NT2/D1 (cell line): ENCODE results near the gene HS2ST1.

ENCODE experiments used
- SUZ12 ChIP-seq: IDR thresholded peaks from 2 replicates; pipeline ENCODE4 v1.6.1; 2011; ENCODE audit not compliant: insufficient read length, insufficient read depth; ENCODE audit errors: extremely low read depth
- ZNF274 ChIP-seq: IDR thresholded peaks from 2 replicates; pipeline ENCODE4 v1.6.1; 2011; ENCODE audit warnings: mild to moderate bottlenecking, low read depth, low read length

GRCh38 chr1:87017998-87018672, 103.7 kb downstream of the HS2ST1 start:
- no peak for TF ChIP-seq SUZ12
- TF ChIP-seq ZNF274: no peak
